Activated T-cell treated with anti-CD3 and anti-CD28 coated beads, Interleukin-2, amount 50 U/mL, for 4 hours (primary cell): ENCODE data around the gene ADH5. TPM values are rescaled to one million over a fixed set of nuclear protein-coding genes. Genes with fewer than 3 reads are reported as not detected.
"Not testable (repeated sequence)": the region's sequence is repeated elsewhere in the genome, so short reads cannot be mapped to it uniquely, and the experiment has no call there.

Experiments
- ATAC-seq, 2 donors: fragments of 200-7000 bp; cut with Tn5 transposase; one replicate each; pipeline ENCODE4 v1.10.0; 2021
- DNase-seq: peaks from one replicate; pipeline ENCODE4 v3.0.0-alpha.2; 2020
- H3K27me3 Mint-ChIP-seq: one replicate; pipeline ENCODE4 v1.8.0; 2021; ENCODE audit warnings: low read depth, mixed read lengths
- H3K36me3 Mint-ChIP-seq: one replicate; pipeline ENCODE4 v1.8.0; 2022; ENCODE audit warnings: mixed read lengths; ENCODE audit not compliant: insufficient read depth
- H3K4me1 Mint-ChIP-seq: one replicate; pipeline ENCODE4 v1.8.0; 2021; ENCODE audit warnings: low read depth, mixed read lengths
- H3K4me3 Mint-ChIP-seq: one replicate; pipeline ENCODE4 v1.8.0; 2021; ENCODE audit warnings: mild to moderate bottlenecking, moderate library complexity, mixed read lengths
- H3K9me3 Mint-ChIP-seq: one replicate; pipeline ENCODE4 v1.8.0; 2021; ENCODE audit warnings: mixed read lengths
- total RNA-seq, 3 donors: library from RNA; stranded (reverse); gene quantifications; one replicate each; pipeline ENCODE4 v1.2.1, GENCODE V29; 2021

ADH5 gene
- total RNA-seq: 10 to 100 TPM; 86.2 to 93.1 (median 91.9) TPM

GRCh38 chr4:99088481-99089365, at the start of gene ADH5:
TSS of gene ADH5 (minus strand) at chr4:99088788. CDS start at chr4:99088700, 88 bp downstream.
- Mint-ChIP-seq H3K4me3 (peak within 1 kb of the TSS; percentile 95), H3K4me1 (peaks cover 46% of the 10 kb centered on the region), H3K27me3 (no peaks in the 10 kb centered on the region), H3K36me3 (peaks cover 11% of the 10 kb centered on the region), H3K9me3 (no peaks in the 10 kb centered on the region)
- ATAC-seq (peak; percentile 97 to 98), DNase-seq (peak; percentile 88)

GRCh38 chr4:99136329-99136728, 47.7 kb upstream of the ADH5 start:
- Mint-ChIP-seq H3K36me3 (no peaks in the 10 kb centered on the region), H3K4me1 (no peaks in the 10 kb centered on the region), H3K4me3 (no peak overlapping the region), H3K9me3 (no peaks in the 10 kb centered on the region), H3K27me3 (peaks cover 6% of the 10 kb centered on the region)
- ATAC-seq (no peak), DNase-seq (no peak)

GRCh38 chr4:99135541-99136162, 47.1 kb upstream of the ADH5 start:
- H3K27me3 Mint-ChIP-seq: peaks cover 6% of the 10 kb centered on the region
- ATAC-seq (no peak), DNase-seq (no peak)
- H3K4me3 Mint-ChIP-seq: no peak overlapping the region
- H3K9me3 Mint-ChIP-seq: no peaks in the 10 kb centered on the region
- no peaks in the 10 kb centered on the region for H3K4me1 Mint-ChIP-seq
- no peaks in the 10 kb centered on the region for H3K36me3 Mint-ChIP-seq

GRCh38 chr4:99134586-99134985, 46.0 kb upstream of the ADH5 start:
- ATAC-seq (no peak), DNase-seq (no peak)
- Mint-ChIP-seq H3K4me3 (no peak overlapping the region), H3K9me3 (no peaks in the 10 kb centered on the region), H3K36me3 (no peaks in the 10 kb centered on the region), H3K4me1 (no peaks in the 10 kb centered on the region), H3K27me3 (peaks cover 6% of the 10 kb centered on the region)

- no peaks in the 10 kb centered on the region for H3K4me1 Mint-ChIP-seq
- DNase-seq: no peak
- no peak overlapping the region for H3K4me3 Mint-ChIP-seq
- ATAC-seq: no peak
- peaks cover 6% of the 10 kb centered on the region for H3K27me3 Mint-ChIP-seq
- no peaks in the 10 kb centered on the region for H3K36me3 Mint-ChIP-seq
- no peaks in the 10 kb centered on the region for H3K9me3 Mint-ChIP-seq
These were observed 42.8 kb upstream of the ADH5 start for GRCh38 chr4:99131378-99131777.

- Mint-ChIP-seq H3K4me1 (no peaks in the 10 kb centered on the region), H3K4me3 (no peak overlapping the region), H3K9me3 (no peaks in the 10 kb centered on the region), H3K36me3 (no peaks in the 10 kb centered on the region), H3K27me3 (peaks cover 5% of the 10 kb centered on the region)
- no peak for ATAC-seq
- no peak for DNase-seq
These were observed 37.8 kb upstream of the ADH5 start for GRCh38 chr4:99126376-99126775.

GRCh38 chr4:99121008-99121407, 32.4 kb upstream of the ADH5 start:
- Mint-ChIP-seq H3K27me3 (peaks cover 7% of the 10 kb centered on the region), H3K4me3 (no peak overlapping the region), H3K9me3 (no peaks in the 10 kb centered on the region), H3K4me1 (peaks cover 2% of the 10 kb centered on the region), H3K36me3 (no peaks in the 10 kb centered on the region)
- ATAC-seq (no peak), DNase-seq (no peak)

GRCh38 chr4:99120501-99120900, 31.9 kb upstream of the ADH5 start:
- H3K4me1 Mint-ChIP-seq: peaks cover 2% of the 10 kb centered on the region
- no peak for DNase-seq
- no peaks in the 10 kb centered on the region for H3K9me3 Mint-ChIP-seq
- H3K4me3 Mint-ChIP-seq: no peak overlapping the region
- H3K27me3 Mint-ChIP-seq: peaks cover 7% of the 10 kb centered on the region
- H3K36me3 Mint-ChIP-seq: no peaks in the 10 kb centered on the region
- ATAC-seq: no peak

- Mint-ChIP-seq H3K4me3 (no peak overlapping the region), H3K4me1 (peaks cover 2% of the 10 kb centered on the region), H3K27me3 (peaks cover 7% of the 10 kb centered on the region), H3K9me3 (no peaks in the 10 kb centered on the region), H3K36me3 (no peaks in the 10 kb centered on the region)
- no peak for DNase-seq
- no peak for ATAC-seq
These were observed 29.5 kb upstream of the ADH5 start for GRCh38 chr4:99117876-99118693.

- H3K36me3 Mint-ChIP-seq, H3K27me3 Mint-ChIP-seq, ATAC-seq, H3K4me3 Mint-ChIP-seq, H3K4me1 Mint-ChIP-seq, H3K9me3 Mint-ChIP-seq, DNase-seq: not testable (repeated sequence)
These were observed 28.7 kb upstream of the ADH5 start for GRCh38 chr4:99117122-99117841.

- not testable (repeated sequence) for ATAC-seq
These were observed 20.7 kb upstream of the ADH5 start for GRCh38 chr4:99109286-99109685.

GRCh38 chr4:99104153-99104552, 15.6 kb upstream of the ADH5 start:
- Mint-ChIP-seq H3K27me3 (no peaks in the 10 kb centered on the region), H3K36me3 (no peaks in the 10 kb centered on the region), H3K4me3 (no peak overlapping the region), H3K9me3 (no peaks in the 10 kb centered on the region), H3K4me1 (peaks cover 3% of the 10 kb centered on the region)
- ATAC-seq (no peak), DNase-seq (no peak)

More at GRCh38 chr4:99109286-99109685, 20.7 kb upstream of the ADH5 start:
- not testable (repeated sequence) for H3K9me3 Mint-ChIP-seq, DNase-seq, H3K4me1 Mint-ChIP-seq, H3K36me3 Mint-ChIP-seq, H3K4me3 Mint-ChIP-seq, H3K27me3 Mint-ChIP-seq

- Mint-ChIP-seq H3K9me3 (no peaks in the 10 kb centered on the region), H3K36me3 (peaks cover 2% of the 10 kb centered on the region), H3K4me1 (peaks cover 3% of the 10 kb centered on the region), H3K4me3 (no peak overlapping the region), H3K27me3 (peaks cover 2% of the 10 kb centered on the region)
- ATAC-seq: no peak
- DNase-seq: no peak
These were observed 14.6 kb upstream of the ADH5 start for GRCh38 chr4:99103166-99103565.

GRCh38 chr4:99102634-99103033, 14.0 kb upstream of the ADH5 start:
- Mint-ChIP-seq H3K4me1 (peaks cover 3% of the 10 kb centered on the region), H3K36me3 (peaks cover 2% of the 10 kb centered on the region), H3K27me3 (peaks cover 2% of the 10 kb centered on the region), H3K4me3 (no peak overlapping the region), H3K9me3 (no peaks in the 10 kb centered on the region)
- ATAC-seq (no peak), DNase-seq (no peak)
